DND-41 (cell line): ENCODE data around the gene USP12.

Experiments used
- ATAC-seq: fragments of 200-7000 bp; cut with Tn5 transposase; 3 replicates; pipeline ENCODE4 v1.9.1; 2021; ENCODE audit warnings: low read depth; ENCODE audit not compliant: insufficient read depth
- DNase-seq: peaks from one replicate; pipeline ENCODE4 v3.0.0-alpha.2; 2020
- H2AFZ ChIP-seq: 2 replicates; pipeline ENCODE4 v1.6.0; 2012; ENCODE audit warnings: low read depth, low read length
- H3K27ac ChIP-seq: 2 replicates; pipeline ENCODE4 v1.5.1; 2012; ENCODE audit warnings: low read length, inconsistent platforms
- H3K27me3 ChIP-seq: fragments of 200-600 bp; sonication (generic); 2 replicates; pipeline ENCODE4 v1.6.0; 2012; ENCODE audit warnings: low read length, mild to moderate bottlenecking, inconsistent platforms; ENCODE audit not compliant: insufficient read depth, poor library complexity
- H3K36me3 ChIP-seq: 2 replicates; pipeline ENCODE4 v1.5.1; 2012; ENCODE audit warnings: low read length, inconsistent platforms; ENCODE audit not compliant: insufficient read depth
- H3K4me1 ChIP-seq: 2 replicates; pipeline ENCODE4 v1.5.1; 2012; ENCODE audit warnings: mild to moderate bottlenecking, low read length; ENCODE audit not compliant: insufficient read depth
- H3K4me2 ChIP-seq: 2 replicates; pipeline ENCODE4 v1.6.0; 2012; ENCODE audit warnings: mild to moderate bottlenecking, moderate library complexity, low read length, inconsistent platforms; ENCODE audit not compliant: insufficient read depth
- H3K4me3 ChIP-seq, 2 experiments: fragments of 200-600 bp in 1 of 2; shearing (Covaris generic) in 1 of 2; 2 replicates each; pipeline ENCODE4 v1.5.1; 2012 to 2016; ENCODE audit warnings: inconsistent platforms in 2 of 2, low read length in 2 of 2, mild to moderate bottlenecking in 2 of 2, low read depth in 1 of 2, moderate library complexity in 1 of 2
- H3K79me2 ChIP-seq: 2 replicates; pipeline ENCODE4 v1.6.0; 2012; ENCODE audit warnings: low read length, inconsistent platforms; ENCODE audit not compliant: insufficient read depth
- H3K9ac ChIP-seq: 2 replicates; pipeline ENCODE4 v1.6.0; 2012; ENCODE audit warnings: low read depth, mild to moderate bottlenecking, inconsistent platforms, low read length, moderate library complexity
- H3K9me3 ChIP-seq: 2 replicates; pipeline ENCODE4 v1.5.1; 2012; ENCODE audit warnings: low read length, moderate library complexity, mild to moderate bottlenecking, inconsistent platforms; ENCODE audit not compliant: insufficient read depth, severe bottlenecking
- H4K20me1 ChIP-seq: 2 replicates; pipeline ENCODE4 v1.6.0; 2012; ENCODE audit warnings: low read length; ENCODE audit not compliant: insufficient read depth
- CTCF ChIP-seq: IDR thresholded peaks from 2 replicates; pipeline ENCODE4 v1.5.1; 2012; ENCODE audit warnings: borderline replicate concordance, low read length, moderate library complexity, mild to moderate bottlenecking; ENCODE audit not compliant: poor library complexity, severe bottlenecking; ENCODE audit errors: extremely low read depth
- EZH2 ChIP-seq: IDR thresholded peaks from 3 replicates; pipeline ENCODE4 v1.6.1; 2012; ENCODE audit warnings: borderline replicate concordance, low read depth, mild to moderate bottlenecking, moderate library complexity, low read length, inconsistent platforms; ENCODE audit not compliant: severe bottlenecking

Gene USP12

GRCh38 chr13:27088619-27089018 is 83.0 kb downstream of the USP12 start:
- no peak overlapping the region for H2AFZ ChIP-seq
- ATAC-seq (no peak), DNase-seq (no peak)
- no peaks in the 10 kb centered on the region for H4K20me1 ChIP-seq
- H3K9me3 ChIP-seq: no peaks in the 10 kb centered on the region
- no peak overlapping the region for H3K9ac ChIP-seq
- no peaks in the 10 kb centered on the region for H3K4me1 ChIP-seq
- H3K4me3 ChIP-seq: no peak overlapping the region
- no peaks in the 10 kb centered on the region for H3K79me2 ChIP-seq
- H3K27me3 ChIP-seq: no peaks in the 10 kb centered on the region
- TF ChIP-seq EZH2 (no peak), CTCF (no peak)
- H3K4me2 ChIP-seq: no peak overlapping the region
- H3K27ac ChIP-seq: no peak overlapping the region
- peaks cover 46% of the 10 kb centered on the region for H3K36me3 ChIP-seq

DNA sequence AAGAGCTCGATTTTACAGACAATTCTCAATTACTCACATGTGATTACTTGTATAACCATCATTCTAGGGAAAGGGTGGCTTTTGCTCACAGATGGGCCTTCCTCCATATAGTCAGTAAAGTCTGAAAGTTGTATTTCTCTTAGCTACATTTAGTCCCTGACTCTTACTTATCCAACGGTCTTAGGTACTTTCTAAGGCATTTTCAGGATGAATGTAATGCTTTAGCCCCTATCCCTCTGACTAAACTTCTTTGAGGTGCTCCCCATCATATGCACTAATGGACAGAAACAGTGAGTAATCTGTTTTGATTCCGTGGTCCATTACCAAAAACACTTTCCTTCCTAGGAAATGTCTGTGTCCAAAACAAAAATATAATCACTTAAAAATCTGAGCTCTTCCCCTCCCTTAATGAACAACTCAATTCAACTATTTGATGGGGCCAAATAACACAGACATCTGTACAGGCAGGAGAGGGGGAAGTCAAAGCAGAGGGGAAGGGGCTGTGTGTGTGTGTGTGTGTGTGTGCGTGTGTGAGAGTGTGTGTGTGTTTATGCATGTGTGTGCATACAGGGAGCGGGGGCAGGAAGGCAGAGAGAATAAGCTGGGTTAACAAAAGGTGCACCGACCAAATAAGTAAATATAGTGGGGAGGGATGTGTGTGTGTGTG is 84.9 kb downstream of the USP12 start:
- no peaks in the 10 kb centered on the region for H3K79me2 ChIP-seq
- H3K4me2 ChIP-seq: no peak overlapping the region
- peaks cover 45% of the 10 kb centered on the region for H3K36me3 ChIP-seq

GRCh38 chr13:27083183-27083582 is 88.4 kb downstream of the USP12 start:
- peak; percentile 53; the same call in 2 of the 3 replicates for ATAC-seq

More for the DNA sequence above, 84.9 kb downstream of the USP12 start:
- H3K9ac ChIP-seq: no peak overlapping the region
- no peaks in the 10 kb centered on the region for H3K4me1 ChIP-seq
- DNase-seq: no peak
- TF ChIP-seq CTCF (no peak), EZH2 (no peak)
- H2AFZ ChIP-seq: no peak overlapping the region
- no peaks in the 10 kb centered on the region for H3K27me3 ChIP-seq
- H3K9me3 ChIP-seq: no peaks in the 10 kb centered on the region
- H3K27ac ChIP-seq: no peak overlapping the region
- H3K4me3 ChIP-seq: no peak overlapping the region
- ATAC-seq: no peak
- H4K20me1 ChIP-seq: no peaks in the 10 kb centered on the region

More at GRCh38 chr13:27083183-27083582, 88.4 kb downstream of the USP12 start:
- Histone ChIP-seq H3K9ac (no peak overlapping the region), H4K20me1 (0 out of 2 replicates have a peak, but pooled peaks cover 2% of the 10 kb centered on the region), H2AFZ (no peak overlapping the region), H3K9me3 (no peaks in the 10 kb centered on the region), H3K36me3 (peaks cover 42% of the 10 kb centered on the region), H3K4me1 (no peaks in the 10 kb centered on the region), H3K27me3 (no peaks in the 10 kb centered on the region), H3K4me2 (no peak overlapping the region), H3K4me3 (no peak overlapping the region), H3K79me2 (no peaks in the 10 kb centered on the region), H3K27ac (no peak overlapping the region)
- TF ChIP-seq CTCF (no peak), EZH2 (no peak)
- DNase-seq: no peak
